GM23338 (cell line): ENCODE data around the gene TMEM255B.

Experiments
- CREB1 ChIP-seq: fragments of 250-450 bp; sonication (Bioruptor Pico); IDR thresholded peaks from 2 replicates; pipeline ENCODE4 v1.5.0; 2020; ENCODE audit warnings: low read depth, mild to moderate bottlenecking, moderate library complexity
- EZH2 ChIP-seq: fragments of 200-600 bp; sonication (generic); IDR thresholded peaks from one replicate; pipeline ENCODE4 v1.8.0; 2017; ENCODE audit warnings: antibody characterized with exemption, mild to moderate bottlenecking, low read depth; ENCODE audit not compliant: unreplicated experiment
- EZH2phosphoT487 ChIP-seq: fragments of 200-600 bp; sonication (generic); IDR thresholded peaks from one replicate; pipeline ENCODE4 v1.8.1; 2018; ENCODE audit warnings: antibody characterized with exemption; ENCODE audit not compliant: unreplicated experiment
- JUNB ChIP-seq: IDR thresholded peaks from one replicate; pipeline ENCODE4 v1.6.1; 2016; ENCODE audit warnings: antibody characterized with exemption; ENCODE audit not compliant: unreplicated experiment
- NANOG ChIP-seq: IDR thresholded peaks from 2 replicates; pipeline ENCODE4 v1.6.1; 2016; ENCODE audit warnings: antibody characterized with exemption, borderline replicate concordance
- POLR2AphosphoS5 ChIP-seq: IDR thresholded peaks from 2 replicates; pipeline ENCODE4 v1.6.1; 2016; ENCODE audit warnings: antibody characterized with exemption, low read depth
- TF ChIP-seq, protein P1 (sequence below), 2 experiments: fragments of 200-600 bp in 1 of 2; sonication (generic) in 1 of 2; conservative IDR thresholded peaks; 2 replicates each; pipeline versions ENCODE4 v1.5.1 to v1.6.1; 2016 to 2017; ENCODE audit warnings: antibody characterized with exemption in 2 of 2, low read depth in 2 of 2, mild to moderate bottlenecking in 2 of 2, moderate library complexity in 1 of 2
- TF ChIP-seq, protein P2 (sequence below): IDR thresholded peaks from one replicate; pipeline ENCODE4 v1.6.1; 2018; ENCODE audit warnings: antibody characterized with exemption; ENCODE audit not compliant: unreplicated experiment
- TF ChIP-seq, protein P3 (sequence below): IDR thresholded peaks from 2 replicates; pipeline ENCODE4 v1.6.1; 2016; ENCODE audit warnings: antibody characterized with exemption

DNA sequence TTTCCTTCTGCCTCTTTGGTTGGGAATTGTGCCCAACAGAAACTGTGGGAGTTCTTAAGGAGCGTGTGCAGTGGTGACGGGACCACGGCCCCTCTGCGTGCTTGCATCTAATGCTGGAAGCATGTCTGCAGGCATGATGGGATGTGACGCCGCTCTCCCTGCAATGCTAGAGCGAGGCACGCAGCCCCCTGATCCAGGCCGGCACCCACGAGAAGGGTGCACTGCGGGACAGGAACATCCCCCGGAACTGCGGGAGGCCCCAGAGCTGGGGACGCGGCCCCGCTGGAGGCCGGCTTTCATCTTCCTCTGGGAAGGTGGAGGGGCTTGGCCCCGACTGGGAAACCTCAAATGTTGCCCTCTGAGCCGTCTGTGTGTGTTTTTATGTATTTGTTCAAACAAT is 32.7 kb downstream of the TMEM255B start:
- TF ChIP-seq, protein P1, sequence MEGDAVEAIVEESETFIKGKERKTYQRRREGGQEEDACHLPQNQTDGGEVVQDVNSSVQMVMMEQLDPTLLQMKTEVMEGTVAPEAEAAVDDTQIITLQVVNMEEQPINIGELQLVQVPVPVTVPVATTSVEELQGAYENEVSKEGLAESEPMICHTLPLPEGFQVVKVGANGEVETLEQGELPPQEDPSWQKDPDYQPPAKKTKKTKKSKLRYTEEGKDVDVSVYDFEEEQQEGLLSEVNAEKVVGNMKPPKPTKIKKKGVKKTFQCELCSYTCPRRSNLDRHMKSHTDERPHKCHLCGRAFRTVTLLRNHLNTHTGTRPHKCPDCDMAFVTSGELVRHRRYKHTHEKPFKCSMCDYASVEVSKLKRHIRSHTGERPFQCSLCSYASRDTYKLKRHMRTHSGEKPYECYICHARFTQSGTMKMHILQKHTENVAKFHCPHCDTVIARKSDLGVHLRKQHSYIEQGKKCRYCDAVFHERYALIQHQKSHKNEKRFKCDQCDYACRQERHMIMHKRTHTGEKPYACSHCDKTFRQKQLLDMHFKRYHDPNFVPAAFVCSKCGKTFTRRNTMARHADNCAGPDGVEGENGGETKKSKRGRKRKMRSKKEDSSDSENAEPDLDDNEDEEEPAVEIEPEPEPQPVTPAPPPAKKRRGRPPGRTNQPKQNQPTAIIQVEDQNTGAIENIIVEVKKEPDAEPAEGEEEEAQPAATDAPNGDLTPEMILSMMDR (conservative IDR thresholded peaks at IDR 0.05; ENCODE audit: low read depth in 2 of 2) = no peak
- TF ChIP-seq EZH2phosphoT487 = no peak
- TF ChIP-seq, protein P2, sequence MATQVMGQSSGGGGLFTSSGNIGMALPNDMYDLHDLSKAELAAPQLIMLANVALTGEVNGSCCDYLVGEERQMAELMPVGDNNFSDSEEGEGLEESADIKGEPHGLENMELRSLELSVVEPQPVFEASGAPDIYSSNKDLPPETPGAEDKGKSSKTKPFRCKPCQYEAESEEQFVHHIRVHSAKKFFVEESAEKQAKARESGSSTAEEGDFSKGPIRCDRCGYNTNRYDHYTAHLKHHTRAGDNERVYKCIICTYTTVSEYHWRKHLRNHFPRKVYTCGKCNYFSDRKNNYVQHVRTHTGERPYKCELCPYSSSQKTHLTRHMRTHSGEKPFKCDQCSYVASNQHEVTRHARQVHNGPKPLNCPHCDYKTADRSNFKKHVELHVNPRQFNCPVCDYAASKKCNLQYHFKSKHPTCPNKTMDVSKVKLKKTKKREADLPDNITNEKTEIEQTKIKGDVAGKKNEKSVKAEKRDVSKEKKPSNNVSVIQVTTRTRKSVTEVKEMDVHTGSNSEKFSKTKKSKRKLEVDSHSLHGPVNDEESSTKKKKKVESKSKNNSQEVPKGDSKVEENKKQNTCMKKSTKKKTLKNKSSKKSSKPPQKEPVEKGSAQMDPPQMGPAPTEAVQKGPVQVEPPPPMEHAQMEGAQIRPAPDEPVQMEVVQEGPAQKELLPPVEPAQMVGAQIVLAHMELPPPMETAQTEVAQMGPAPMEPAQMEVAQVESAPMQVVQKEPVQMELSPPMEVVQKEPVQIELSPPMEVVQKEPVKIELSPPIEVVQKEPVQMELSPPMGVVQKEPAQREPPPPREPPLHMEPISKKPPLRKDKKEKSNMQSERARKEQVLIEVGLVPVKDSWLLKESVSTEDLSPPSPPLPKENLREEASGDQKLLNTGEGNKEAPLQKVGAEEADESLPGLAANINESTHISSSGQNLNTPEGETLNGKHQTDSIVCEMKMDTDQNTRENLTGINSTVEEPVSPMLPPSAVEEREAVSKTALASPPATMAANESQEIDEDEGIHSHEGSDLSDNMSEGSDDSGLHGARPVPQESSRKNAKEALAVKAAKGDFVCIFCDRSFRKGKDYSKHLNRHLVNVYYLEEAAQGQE = no peak
- TF ChIP-seq POLR2AphosphoS5 = no peak
- TF ChIP-seq EZH2 = no peak
- TF ChIP-seq JUNB = no peak
- TF ChIP-seq NANOG = no peak
- no peak for TF ChIP-seq CREB1 (CRISPR knock-in tag)
- TF ChIP-seq, protein P3, sequence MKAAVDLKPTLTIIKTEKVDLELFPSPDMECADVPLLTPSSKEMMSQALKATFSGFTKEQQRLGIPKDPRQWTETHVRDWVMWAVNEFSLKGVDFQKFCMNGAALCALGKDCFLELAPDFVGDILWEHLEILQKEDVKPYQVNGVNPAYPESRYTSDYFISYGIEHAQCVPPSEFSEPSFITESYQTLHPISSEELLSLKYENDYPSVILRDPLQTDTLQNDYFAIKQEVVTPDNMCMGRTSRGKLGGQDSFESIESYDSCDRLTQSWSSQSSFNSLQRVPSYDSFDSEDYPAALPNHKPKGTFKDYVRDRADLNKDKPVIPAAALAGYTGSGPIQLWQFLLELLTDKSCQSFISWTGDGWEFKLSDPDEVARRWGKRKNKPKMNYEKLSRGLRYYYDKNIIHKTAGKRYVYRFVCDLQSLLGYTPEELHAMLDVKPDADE = no peak
